ENCODE data around the gene PDZK1IP1. TPM values are rescaled to one million over a fixed set of nuclear protein-coding genes. Genes with fewer than 3 reads are reported as not detected.
A peak's percentile ranks its signal among the peaks of the same experiment; 100 is the strongest.

Gene PDZK1IP1
- total and polyA plus RNA-seq, 2 of the 4 experiments (the other 2 are of a cell fraction), result not detected

DNA sequence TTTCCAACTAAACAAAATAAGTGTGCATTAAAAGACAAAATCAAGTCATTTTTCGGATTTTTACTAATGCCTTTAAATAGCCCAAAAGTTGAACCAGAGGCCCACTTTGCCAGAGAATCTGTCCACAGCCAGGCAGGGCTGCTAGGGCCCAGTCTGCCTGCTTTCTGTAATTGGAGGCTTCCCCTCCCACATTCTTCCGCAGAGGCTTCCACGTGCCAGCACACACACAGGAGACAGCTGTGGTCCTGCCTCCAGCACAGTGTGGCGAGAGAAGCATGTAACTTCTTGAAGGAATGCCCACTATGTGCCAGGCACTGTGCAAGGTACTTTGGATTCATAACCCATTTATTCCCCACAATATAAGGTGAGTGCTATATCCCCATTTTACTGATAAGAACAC lies 11.3 kb upstream of the PDZK1IP1 start:
- Histone ChIP-seq H3K18ac (ENCODE audit: low read depth, low read length) (no peak overlapping the region), H3K79me1 (ENCODE audit: low read depth in 1 of 2, low read length in 2 of 2) (no peaks in the 10 kb centered on the region), H3K56ac (ENCODE audit: extremely low read depth, insufficient read depth, low read length) (no peak overlapping the region), H3K4me3 (ENCODE audit: insufficient read depth, low read depth, low read length) (no peak overlapping the region), H3K4me2 (ENCODE audit: low read depth, low read length) (no peak overlapping the region), H3K9ac (ENCODE audit: low read depth, low read length) (no peak overlapping the region), H4K5ac (ENCODE audit: low read depth, low read length) (no peak overlapping the region), H3K36me3 (ENCODE audit: control insufficient read depth, insufficient read depth, low read length) (no peaks in the 10 kb centered on the region), H3K4me1 (ENCODE audit: control insufficient read depth, insufficient read depth, low read length) (no peaks in the 10 kb centered on the region), H3K4ac (ENCODE audit: low read depth, low read length) (no peak overlapping the region), H2AK9ac (replicated peaks; ENCODE audit: low read depth, low read length, poor library complexity) (no peak overlapping the region), H3K9me3 (ENCODE audit: control insufficient read depth, insufficient read depth, low read length) (no peaks in the 10 kb centered on the region), H3K9me1 (ENCODE audit: insufficient read depth, low read length) (no peaks in the 10 kb centered on the region), H2BK20ac (ENCODE audit: low read depth, low read length) (no peak overlapping the region), H4K20me1 (ENCODE audit: insufficient read depth, low read length) (no peaks in the 10 kb centered on the region), H2BK5ac (ENCODE audit: low read depth, low read length, poor library complexity, severe bottlenecking) (no peak overlapping the region), H3K23ac (ENCODE audit: low read depth, low read length) (no peak overlapping the region), H2BK15ac (ENCODE audit: low read depth, low read length) (no peak overlapping the region), H2AFZ (replicated peaks; ENCODE audit: low read length, poor library complexity) (no peak overlapping the region), H3K27me3 (ENCODE audit: control insufficient read depth, insufficient read depth, low read length) (peaks cover 15% of the 10 kb centered on the region; the same call in 1 of the 2 replicates), H3K27ac (ENCODE audit: insufficient read depth, low read length) (no peak overlapping the region), H2AK5ac (ENCODE audit: low read depth, low read length) (no peak overlapping the region), H4K91ac (ENCODE audit: insufficient read depth, low read depth, low read length) (no peak overlapping the region), H3K14ac (replicated peaks; ENCODE audit: low read depth, low read length) (no peak overlapping the region), H4K8ac (ENCODE audit: low read depth in 2 of 2, low read length in 2 of 2) (no peak overlapping the region), H2BK120ac (ENCODE audit: low read depth, low read length) (no peak overlapping the region)
- intact Hi-C loops (cut with micrococcal nuclease) (no loop called here), in situ Hi-C loops (cut with MboI; ENCODE audit: low sequenced_read_pairs) (no loop called here), dilution Hi-C loops (cut with HindIII; ENCODE audit: low sequenced_read_pairs, unreplicated experiment) (no loop called here)
- ATAC-seq (ENCODE audit: low read depth) (peak; percentile 80), DNase-seq (peak; percentile 29)
- POLR2A ChIA-PET (ENCODE audit: unreplicated experiment), result no interaction called here
- no CpG with 5 or more reads among the region's 4 CpGs for WGBS, 2 experiments (ENCODE audit: extremely low coverage in 2 of 2, insufficient read length in 1 of 2)
- no TSS peak for BruUV-seq (replicated peaks)
- CTCF ChIA-PET, result no interaction called here
- peak; percentile 30; the same call in 1 of the 2 replicates for TF ChIP-seq MXI1 (IDR thresholded peaks at IDR 0.05; ENCODE audit: borderline replicate concordance, low read depth, low read length)
- peak; percentile 74; the same call in 1 of the 2 replicates for TF ChIP-seq BHLHE40 (IDR thresholded peaks at IDR 0.05; ENCODE audit: low read depth, low read length)
- no peak for TF ChIP-seq RCOR1 (IDR thresholded peaks at IDR 0.05; ENCODE audit: insufficient replicate concordance, low read length)
